GM23248 (cell line): ENCODE data around the gene MTHFD2L. TPM values are rescaled to one million over a fixed set of nuclear protein-coding genes. Genes with fewer than 3 reads are reported as not detected.

ENCODE experiments used
- DNase-seq: peaks from one replicate; pipeline ENCODE4 v3.0.0-alpha.2; 2015
- H2AFZ ChIP-seq: fragments of 200-600 bp; sonication (generic); 2 replicates; pipeline ENCODE4 v1.6.1; 2016; ENCODE audit warnings: antibody characterized with exemption
- H3F3A ChIP-seq: fragments of 200-600 bp; sonication (generic); 2 replicates; pipeline ENCODE4 v1.6.1; 2016; ENCODE audit warnings: mild to moderate bottlenecking, antibody characterized with exemption, mixed run types; ENCODE audit not compliant: insufficient read depth
- H3K27ac ChIP-seq: fragments of 200-600 bp; sonication (generic); 2 replicates; pipeline ENCODE4 v1.5.1; 2016; ENCODE audit warnings: mild to moderate bottlenecking
- H3K27me3 ChIP-seq: fragments of 200-600 bp; sonication (generic); replicated peaks from 2 replicates; pipeline ENCODE4 v1.6.1; 2016; ENCODE audit warnings: mild to moderate bottlenecking; ENCODE audit not compliant: insufficient read depth
- H3K36me3 ChIP-seq: fragments of 200-600 bp; sonication (generic); 2 replicates; pipeline ENCODE4 v1.6.1; 2016; ENCODE audit warnings: low read depth, mild to moderate bottlenecking
- H3K4me1 ChIP-seq: fragments of 200-600 bp; sonication (generic); 2 replicates; pipeline ENCODE4 v1.6.1; 2016; ENCODE audit warnings: mild to moderate bottlenecking; ENCODE audit not compliant: insufficient read depth
- H3K4me2 ChIP-seq: fragments of 200-600 bp; sonication (generic); one replicate; pipeline ENCODE4 v1.6.1; 2016; ENCODE audit warnings: mild to moderate bottlenecking; ENCODE audit not compliant: unreplicated experiment
- H3K4me3 ChIP-seq: fragments of 200-600 bp; sonication (generic); 2 replicates; pipeline ENCODE4 v1.5.1; 2016; ENCODE audit warnings: mild to moderate bottlenecking
- H3K79me2 ChIP-seq: fragments of 200-600 bp; sonication (generic); 2 replicates; pipeline ENCODE4 v1.6.1; 2016; ENCODE audit warnings: mild to moderate bottlenecking; ENCODE audit not compliant: insufficient read depth
- H3K9ac ChIP-seq: fragments of 200-600 bp; sonication (generic); 2 replicates; pipeline ENCODE4 v1.6.1; 2016; ENCODE audit warnings: mild to moderate bottlenecking
- H3K9me2 ChIP-seq: fragments of 200-600 bp; sonication (generic); 2 replicates; pipeline ENCODE4 v1.6.1; 2016; ENCODE audit warnings: mixed run types, mild to moderate bottlenecking, moderate library complexity; ENCODE audit not compliant: insufficient read depth
- H3K9me3 ChIP-seq: fragments of 200-600 bp; sonication (generic); one replicate; pipeline ENCODE4 v1.6.1; 2017; ENCODE audit warnings: low read depth
- H4K20me1 ChIP-seq: fragments of 200-600 bp; sonication (generic); 2 replicates; pipeline ENCODE4 v1.6.0; 2016; ENCODE audit not compliant: insufficient read depth
- EZH2 ChIP-seq: fragments of 200-600 bp; sonication (generic); IDR thresholded peaks from 2 replicates; pipeline ENCODE4 v1.6.1; 2018; ENCODE audit warnings: antibody characterized with exemption, mild to moderate bottlenecking; ENCODE audit not compliant: insufficient read depth, poor library complexity, severe bottlenecking
- EZH2phosphoT487 ChIP-seq: fragments of 200-600 bp; sonication (generic); IDR thresholded peaks from 2 replicates; pipeline ENCODE4 v1.6.1; 2018; ENCODE audit warnings: antibody characterized with exemption, moderate library complexity, mild to moderate bottlenecking, low read depth; ENCODE audit not compliant: insufficient read depth
- WGBS, 2 experiments: methylation state at CpG; one replicate each; pipeline ENCODE4 v1.1.6; 2015 to 2017; ENCODE audit warnings: low lambda C conversion rate in 2 of 2, low coverage in 1 of 2; ENCODE audit errors: missing lambda C conversion rate in 2 of 2; 5-methylcytosine and 5-hydroxymethylcytosine counted together
- in situ Hi-C: fragments of 300-500 bp; cut with MboI; formaldehyde crosslinking; loops from 2 replicates; pipeline ENCODE4 v1.15.0; 2020
- polyA plus RNA-seq: library from polyadenylated mRNA; unstranded; fragments of >200 nt; fragmentation: Nextera tagmentation; extraction: Ambion mirVana; gene quantifications from 2 replicates; pipeline ENCODE4 v1.2.1, GENCODE V29; 2016
- total RNA-seq: library from RNA; depleted of rRNA; stranded (reverse); fragments of >200 nt; shearing (Covaris generic); gene quantifications from 2 replicates; pipeline ENCODE4 v1.2.3, GENCODE V29; 2014

The MTHFD2L gene
- total and polyA plus RNA-seq, 2 experiments from 2014 or later = 6.3 to 7.9 TPM

DNA sequence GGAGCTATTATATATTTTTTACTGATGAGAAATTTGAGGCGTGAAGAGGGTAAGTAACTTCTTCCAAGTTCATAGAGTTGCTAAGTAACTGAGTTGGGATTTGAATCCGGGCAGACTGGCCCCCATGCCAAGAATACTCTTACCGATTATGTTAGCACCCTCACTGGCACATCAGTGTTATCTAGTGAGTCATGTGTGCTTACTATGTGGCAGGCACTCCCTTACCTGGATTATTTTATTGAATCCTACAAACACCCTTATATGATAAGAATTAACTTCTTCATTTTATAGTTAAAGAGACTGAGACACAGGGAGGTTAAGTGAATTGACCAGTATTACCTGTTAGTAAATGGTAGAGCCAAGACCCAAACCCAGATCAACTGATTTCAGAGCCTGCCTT lies 20.9 kb downstream of the MTHFD2L start:
- no peak for DNase-seq
- no peaks in the 10 kb centered on the region for H3K9me3 ChIP-seq
- 95 to 98% methylated on average over 3 of the region's 3 CpGs for WGBS, 2 experiments
- H3K9me2 ChIP-seq = no peaks in the 10 kb centered on the region
- in situ Hi-C loops = loop anchor here (25.0 kb wide), 1 partner anchor 484 kb away; no protein-coding TSS in a partner anchor
- no peaks in the 10 kb centered on the region for H3K79me2 ChIP-seq
- H3K36me3 ChIP-seq = no peaks in the 10 kb centered on the region
- H3K4me3 ChIP-seq = no peak overlapping the region
- no peak overlapping the region for H3K27ac ChIP-seq
- no peaks in the 10 kb centered on the region for H4K20me1 ChIP-seq
- peaks cover 13% of the 10 kb centered on the region for H3F3A ChIP-seq
- no peak overlapping the region for H2AFZ ChIP-seq
- H3K4me2 ChIP-seq = no peak overlapping the region
- TF ChIP-seq EZH2 (no peak), EZH2phosphoT487 (no peak)
- peaks cover 7% of the 10 kb centered on the region for H3K4me1 ChIP-seq
- H3K27me3 ChIP-seq = no peaks in the 10 kb centered on the region
- no peak overlapping the region for H3K9ac ChIP-seq

DNA sequence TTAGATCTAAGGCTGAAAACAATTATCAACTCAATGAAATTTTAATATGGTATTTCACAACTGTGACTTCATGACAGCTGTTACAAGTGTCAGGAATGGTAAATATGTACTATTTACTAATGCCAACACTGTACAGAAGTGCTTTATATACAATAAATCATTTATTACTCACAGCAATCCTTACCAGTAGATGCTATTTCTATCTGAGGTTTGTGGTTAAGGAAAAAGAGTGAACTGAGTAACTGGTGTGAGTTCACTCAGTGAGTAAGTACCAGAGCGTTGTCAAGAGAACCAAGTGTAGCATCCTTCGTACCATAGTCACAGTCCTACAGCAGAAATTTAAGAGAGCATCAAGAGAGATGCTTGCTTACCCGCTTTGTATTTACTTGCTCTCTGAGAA lies 23.3 kb downstream of the MTHFD2L start:
- in situ Hi-C loops = loop anchor here (25.0 kb wide), 1 partner anchor 481 kb away; no protein-coding TSS in a partner anchor
- peaks cover 7% of the 10 kb centered on the region for H3K4me1 ChIP-seq
- H3F3A ChIP-seq = peaks cover 13% of the 10 kb centered on the region
- no peak overlapping the region for H3K4me2 ChIP-seq
- DNase-seq = peak; percentile 87
- no peaks in the 10 kb centered on the region for H3K9me3 ChIP-seq
- TF ChIP-seq EZH2phosphoT487 (peak; percentile 89), EZH2 (no peak)
- WGBS, 2 experiments = 18 to 21% methylated on average over 3 of the region's 3 CpGs
- no peak overlapping the region for H2AFZ ChIP-seq
- H3K27me3 ChIP-seq = no peaks in the 10 kb centered on the region
- no peak overlapping the region for H3K4me3 ChIP-seq
- no peaks in the 10 kb centered on the region for H3K79me2 ChIP-seq
- no peaks in the 10 kb centered on the region for H3K9me2 ChIP-seq
- no peak overlapping the region for H3K9ac ChIP-seq
- H3K36me3 ChIP-seq = no peaks in the 10 kb centered on the region
- H3K27ac ChIP-seq = peak overlapping the region; percentile 11; the same call in 1 of the 2 replicates
- H4K20me1 ChIP-seq = no peaks in the 10 kb centered on the region

DNA sequence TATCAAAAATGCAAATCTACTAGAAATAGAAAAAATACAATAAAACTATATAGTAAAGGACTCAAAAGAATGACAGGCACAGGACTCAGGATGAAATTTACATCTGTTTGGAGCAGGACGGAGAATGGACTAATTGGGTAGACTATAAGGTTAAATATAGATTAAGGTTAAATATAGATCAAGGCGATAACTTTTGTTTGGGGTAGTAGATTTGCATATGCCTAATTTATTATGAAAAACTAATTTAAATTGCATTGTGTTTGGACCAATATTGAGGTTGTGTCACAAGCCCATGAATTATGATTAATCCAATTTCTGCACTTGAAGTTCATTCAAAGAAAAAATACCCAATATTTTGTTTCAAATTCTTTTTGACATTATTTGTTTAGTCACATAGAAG lies 31.0 kb downstream of the MTHFD2L start:
- H3K27me3 ChIP-seq = no peaks in the 10 kb centered on the region
- WGBS, 2 experiments = 53% methylated on average over 2 of the region's 2 CpGs
- DNase-seq = no peak
- no peaks in the 10 kb centered on the region for H3K36me3 ChIP-seq
- no peaks in the 10 kb centered on the region for H4K20me1 ChIP-seq
- no peaks in the 10 kb centered on the region for H3K9me3 ChIP-seq
- no peak overlapping the region for H2AFZ ChIP-seq
- H3K4me3 ChIP-seq = no peak overlapping the region
- H3K9ac ChIP-seq = no peak overlapping the region
- no peak overlapping the region for H3K27ac ChIP-seq
- no peaks in the 10 kb centered on the region for H3K4me1 ChIP-seq
- in situ Hi-C loops = loop anchor here (25.0 kb wide), 1 partner anchor 473 kb away; no protein-coding TSS in a partner anchor
- TF ChIP-seq EZH2 (no peak), EZH2phosphoT487 (no peak)
- H3K4me2 ChIP-seq = no peak overlapping the region
- H3F3A ChIP-seq = no peaks in the 10 kb centered on the region
- H3K79me2 ChIP-seq = no peaks in the 10 kb centered on the region
- no peaks in the 10 kb centered on the region for H3K9me2 ChIP-seq

DNA sequence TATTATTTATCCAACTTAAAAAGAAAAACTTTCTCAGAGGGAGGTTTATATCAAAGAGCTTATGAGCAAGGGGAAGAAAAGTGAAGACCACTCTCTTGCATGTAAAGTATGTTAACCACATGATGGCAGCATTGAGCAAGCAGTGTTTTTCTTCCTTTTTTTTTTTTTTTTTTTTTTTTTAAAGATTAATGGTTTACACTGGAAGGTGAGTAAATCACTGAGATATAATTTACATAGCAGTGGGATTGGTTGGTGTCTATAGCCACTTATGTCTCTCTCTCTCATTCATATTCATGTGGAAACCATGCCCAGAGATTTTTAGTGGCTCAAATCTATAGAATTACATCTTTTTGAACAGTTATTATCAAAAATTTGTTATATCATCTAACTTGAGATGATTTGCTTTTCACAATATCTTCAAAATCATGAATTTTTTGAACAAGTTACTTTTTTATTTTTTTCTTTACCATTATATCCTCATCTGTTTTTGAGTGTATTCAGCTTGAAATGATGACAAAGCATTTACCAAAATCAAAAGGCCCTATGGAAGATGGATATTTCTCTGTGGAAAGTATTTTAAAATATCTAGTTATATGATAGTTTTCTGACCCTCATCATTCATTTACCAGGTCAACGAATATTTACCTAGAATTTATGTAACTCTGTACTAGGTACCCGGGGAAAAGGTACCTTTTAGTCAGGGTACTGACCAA lies 31.6 kb downstream of the MTHFD2L start:
- no peaks in the 10 kb centered on the region for H4K20me1 ChIP-seq
- no peak overlapping the region for H3K9ac ChIP-seq
- H3K9me2 ChIP-seq = no peaks in the 10 kb centered on the region
- no peak overlapping the region for H3K27ac ChIP-seq
- H2AFZ ChIP-seq = no peak overlapping the region
- no peaks in the 10 kb centered on the region for H3K9me3 ChIP-seq
- H3K4me3 ChIP-seq = no peak overlapping the region
- H3K4me2 ChIP-seq = no peak overlapping the region
- no peaks in the 10 kb centered on the region for H3K27me3 ChIP-seq
- H3K36me3 ChIP-seq = no peaks in the 10 kb centered on the region
- H3K4me1 ChIP-seq = no peaks in the 10 kb centered on the region
- no peaks in the 10 kb centered on the region for H3F3A ChIP-seq
- H3K79me2 ChIP-seq = no peaks in the 10 kb centered on the region
- WGBS, 2 experiments = 53 to 56% methylated on average over 2 of the region's 2 CpGs
- in situ Hi-C loops = loop anchor here (5.0 to 25.0 kb wide), 2 partner anchors 123 to 473 kb away; no protein-coding TSS in a partner anchor
- DNase-seq = peak; percentile 71
- TF ChIP-seq EZH2phosphoT487 (no peak), EZH2 (no peak)
